Dermis microvascular lymphatic vessel endothelial cell (primary cell): Measurements from ENCODE around the gene ZNF581. TPM values are rescaled to one million over a fixed set of nuclear protein-coding genes. Genes with fewer than 3 reads are reported as not detected.
A peak's percentile ranks its signal among the peaks of the same experiment; 100 is the strongest.

Experiments
- DNase-seq, 2 donors: peaks; one replicate each; pipeline versions ENCODE4 v3.0.0 to v3.0.0-alpha.2; 2010; ENCODE audit warnings: low read depth in 2 of 2
- total RNA-seq: library from RNA; depleted of rRNA; stranded (reverse); fragments of >200 nt; gene quantifications from 2 replicates; pipeline ENCODE4 v1.2.1, GENCODE V29; 2014

The ZNF581 gene
- total RNA-seq, 1 donor from 2014 or later: 20.0 TPM

- peak in 1 of 2 donors; percentile 70 for DNase-seq
These were observed 4.5 kb downstream of the ZNF581 start, which contains the start of gene CCDC106 for GRCh38 chr19:55647732-55648584. Gene CCDC106, plus strand, starts transcription at chr19:55648212. Its CDS starts 835 bp downstream, at chr19:55649047.

- DNase-seq: peak in 1 of 2 donors; percentile 17
These were observed 5.3 kb downstream of the ZNF581 start for GRCh38 chr19:55648585-55649267.

GRCh38 chr19:55649268-55650125, 6.0 kb downstream of the ZNF581 start:
- no peak for DNase-seq

GRCh38 chr19:55650126-55650557, 6.7 kb downstream of the ZNF581 start:
- DNase-seq: no peak

GRCh38 chr19:55650602-55651230, 7.3 kb downstream of the ZNF581 start:
- DNase-seq: no peak

GRCh38 chr19:55651236-55651635, 7.8 kb downstream of the ZNF581 start:
- DNase-seq: no peak

GRCh38 chr19:55652311-55653128, 9.1 kb downstream of the ZNF581 start:
- no peak for DNase-seq

- DNase-seq: peak; percentile 97 to 98
These were observed 10.3 kb downstream of the ZNF581 start for GRCh38 chr19:55653651-55654322.

GRCh38 chr19:55654323-55654867, 10.9 kb downstream of the ZNF581 start:
- peak; percentile 99 for DNase-seq

GRCh38 chr19:55654868-55655647, 11.6 kb downstream of the ZNF581 start, which contains the start of gene U2AF2:
Gene U2AF2, plus strand, starts transcription at chr19:55655035. Its CDS starts 70 bp downstream, at chr19:55655105.
- DNase-seq: peak in 1 of 2 donors; percentile 93

- no peak for DNase-seq
These were observed 12.2 kb downstream of the ZNF581 start for GRCh38 chr19:55655648-55656040.

- DNase-seq: no peak
These were observed 13.1 kb downstream of the ZNF581 start for GRCh38 chr19:55656552-55656951.

- DNase-seq: peak in 1 of 2 donors; percentile 30
These were observed 13.7 kb downstream of the ZNF581 start for GRCh38 chr19:55656988-55657747.

- no peak for DNase-seq
These were observed 15.5 kb downstream of the ZNF581 start for GRCh38 chr19:55658846-55659459.

- no peak for DNase-seq
These were observed 16.4 kb downstream of the ZNF581 start for GRCh38 chr19:55659822-55660221.

- DNase-seq: no peak
These were observed 17.0 kb downstream of the ZNF581 start for GRCh38 chr19:55660404-55660803.

GRCh38 chr19:55660991-55661390, 17.5 kb downstream of the ZNF581 start:
- DNase-seq: no peak
